ENCODE measurements around the gene SLC12A7. TPM values are rescaled to one million over a fixed set of nuclear protein-coding genes. Genes with fewer than 3 reads are reported as not detected.

The SLC12A7 gene
- total RNA-seq, 1 donor from 2014 or later = 30.5 TPM

- H3K27me3 Mint-ChIP-seq (ENCODE audit: low read depth, unreplicated experiment) = peaks cover 62% of the 10 kb centered on the region
- FAIRE-seq = no peak
- H3K9me3 Mint-ChIP-seq (ENCODE audit: unreplicated experiment) = peaks cover 4% of the 10 kb centered on the region
- Histone ChIP-seq H4K20me1 (ENCODE audit: insufficient read depth, low read length) (no peaks in the 10 kb centered on the region), H3K79me2 (ENCODE audit: insufficient read depth, low read length) (no peaks in the 10 kb centered on the region), H3K9ac (ENCODE audit: low read length) (no peak overlapping the region), H3K36me3 (ENCODE audit: insufficient read depth, low read length) (no peaks in the 10 kb centered on the region), H3K4me2 (ENCODE audit: low read length) (no peak overlapping the region), H3K9me3 (ENCODE audit: insufficient read depth, low read depth, low read length) (peaks cover 5% of the 10 kb centered on the region), H3K27ac (ENCODE audit: low read depth, low read length) (no peak overlapping the region), H2AFZ (ENCODE audit: low read depth, low read length) (no peak overlapping the region), H3K4me1 (ENCODE audit: insufficient read depth, low read length) (no peaks in the 10 kb centered on the region), H3K27me3 (ENCODE audit: insufficient read depth, low read length) (peaks cover 29% of the 10 kb centered on the region), H3K4me3 (ENCODE audit: insufficient read depth, low read depth, low read length) (no peak overlapping the region)
- no peak overlapping the region for H3K27ac Mint-ChIP-seq (ENCODE audit: unreplicated experiment)
- DNase-seq (ENCODE audit: low read depth) = no peak
- no peaks in the 10 kb centered on the region for H3K36me3 Mint-ChIP-seq (ENCODE audit: low read depth, unreplicated experiment)
- no peak overlapping the region for H3K4me3 Mint-ChIP-seq (ENCODE audit: unreplicated experiment)
- TF ChIP-seq EZH2 (IDR thresholded peaks at IDR 0.05; ENCODE audit: insufficient read depth, low read length) (no peak), CTCF (IDR thresholded peaks at IDR 0.05; ENCODE audit: insufficient read depth, low read depth, low read length) (no peak)
- H3K4me1 Mint-ChIP-seq (ENCODE audit: low read depth, unreplicated experiment) = no peaks in the 10 kb centered on the region
Measured at GRCh38 chr5:1156754-1157460, 45.0 kb upstream of the SLC12A7 start.

DNA sequence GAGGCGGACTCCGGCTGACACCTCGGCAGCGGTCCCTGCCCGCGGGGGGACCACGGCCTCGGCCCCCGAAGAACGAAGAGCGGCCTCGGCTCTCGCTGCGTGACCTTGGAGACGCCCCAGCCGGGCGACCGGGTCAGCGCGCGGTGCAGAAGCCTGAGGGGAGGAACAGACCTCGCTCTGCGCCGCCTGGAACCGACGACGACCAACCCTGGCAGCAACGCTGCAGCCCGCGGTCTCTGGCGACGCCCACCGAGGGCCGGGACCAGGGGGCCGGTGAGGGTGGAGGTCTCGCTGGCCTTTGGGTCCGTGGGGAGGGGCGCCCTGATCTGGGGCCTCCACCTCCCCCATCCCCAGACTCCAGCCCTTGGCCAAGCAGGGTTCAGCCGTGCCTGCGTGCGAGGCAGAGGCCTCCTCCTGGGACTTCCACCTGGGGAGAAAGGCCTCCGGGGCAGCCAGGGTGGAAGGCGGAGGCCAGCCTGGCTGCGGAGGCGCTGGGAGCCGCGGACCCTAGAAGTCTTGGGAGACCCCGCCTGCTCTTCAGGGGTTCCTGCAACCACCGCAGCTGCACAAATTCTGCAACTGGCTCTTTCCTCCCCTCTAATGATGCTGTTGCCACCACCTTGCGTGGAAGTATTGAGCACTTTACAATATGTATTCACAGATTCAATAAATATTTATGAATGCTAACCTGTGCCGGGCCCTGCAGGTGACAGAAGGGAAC lies 44.3 kb upstream of the SLC12A7 start:
- no peak for DNase-seq (ENCODE audit: low read depth)
- Mint-ChIP-seq H3K4me3 (ENCODE audit: unreplicated experiment) (no peak overlapping the region), H3K36me3 (ENCODE audit: low read depth, unreplicated experiment) (no peaks in the 10 kb centered on the region), H3K9me3 (ENCODE audit: unreplicated experiment) (peaks cover 4% of the 10 kb centered on the region), H3K27me3 (ENCODE audit: low read depth, unreplicated experiment) (peaks cover 66% of the 10 kb centered on the region), H3K27ac (ENCODE audit: unreplicated experiment) (no peak overlapping the region), H3K4me1 (ENCODE audit: low read depth, unreplicated experiment) (no peaks in the 10 kb centered on the region)
- Histone ChIP-seq H2AFZ (ENCODE audit: low read depth, low read length) (no peak overlapping the region), H3K9ac (ENCODE audit: low read length) (no peak overlapping the region), H3K79me2 (ENCODE audit: insufficient read depth, low read length) (no peaks in the 10 kb centered on the region), H3K36me3 (ENCODE audit: insufficient read depth, low read length) (no peaks in the 10 kb centered on the region), H3K27ac (ENCODE audit: low read depth, low read length) (no peak overlapping the region), H3K27me3 (ENCODE audit: insufficient read depth, low read length) (peaks cover 29% of the 10 kb centered on the region), H4K20me1 (ENCODE audit: insufficient read depth, low read length) (no peaks in the 10 kb centered on the region), H3K4me1 (ENCODE audit: insufficient read depth, low read length) (no peaks in the 10 kb centered on the region), H3K4me3 (ENCODE audit: insufficient read depth, low read depth, low read length) (no peak overlapping the region), H3K4me2 (ENCODE audit: low read length) (no peak overlapping the region), H3K9me3 (ENCODE audit: insufficient read depth, low read depth, low read length) (peaks cover 5% of the 10 kb centered on the region)
- FAIRE-seq = no peak
- TF ChIP-seq EZH2 (IDR thresholded peaks at IDR 0.05; ENCODE audit: insufficient read depth, low read length) (peak; percentile 43), CTCF (IDR thresholded peaks at IDR 0.05; ENCODE audit: insufficient read depth, low read depth, low read length) (no peak)

Measured in astrocyte (in vitro differentiated cells and primary cell).